Measurements from ENCODE around the gene PEBP1.

Gene PEBP1

GRCh38 chr12:118098401-118098800 lies 37.5 kb upstream of the PEBP1 start:
- ATAC-seq (ENCODE audit: insufficient read depth, low read depth) (no peak), DNase-seq (no peak)
- Histone ChIP-seq H3K36me3 (ENCODE audit: insufficient read depth, low read length) (peaks cover 3% of the 10 kb centered on the region; the same call in 1 of the 2 replicates), H3K4me2 (ENCODE audit: insufficient read depth, low read length) (no peak overlapping the region), H3K4me3 (ENCODE audit: low read depth in 1 of 2, low read length in 2 of 2) (no peak overlapping the region), H3K27ac (ENCODE audit: low read length) (no peak overlapping the region), H3K4me1 (ENCODE audit: insufficient read depth, low read length) (peaks cover 11% of the 10 kb centered on the region), H3K27me3 (ENCODE audit: insufficient read depth, low read length, poor library complexity) (no peaks in the 10 kb centered on the region), H2AFZ (ENCODE audit: low read depth, low read length) (no peak overlapping the region), H3K9me3 (ENCODE audit: insufficient read depth, low read length, severe bottlenecking) (no peaks in the 10 kb centered on the region), H3K9ac (ENCODE audit: low read depth, low read length) (no peak overlapping the region), H4K20me1 (ENCODE audit: insufficient read depth, low read length) (no peaks in the 10 kb centered on the region), H3K79me2 (ENCODE audit: insufficient read depth, low read length) (no peaks in the 10 kb centered on the region)
- no peak for TF ChIP-seq CTCF (IDR thresholded peaks at IDR 0.05; ENCODE audit: borderline replicate concordance, extremely low read depth, low read length, poor library complexity, severe bottlenecking)
- TF ChIP-seq EZH2 (IDR thresholded peaks at IDR 0.05; ENCODE audit: borderline replicate concordance, low read depth, low read length, severe bottlenecking) = no peak

DNA sequence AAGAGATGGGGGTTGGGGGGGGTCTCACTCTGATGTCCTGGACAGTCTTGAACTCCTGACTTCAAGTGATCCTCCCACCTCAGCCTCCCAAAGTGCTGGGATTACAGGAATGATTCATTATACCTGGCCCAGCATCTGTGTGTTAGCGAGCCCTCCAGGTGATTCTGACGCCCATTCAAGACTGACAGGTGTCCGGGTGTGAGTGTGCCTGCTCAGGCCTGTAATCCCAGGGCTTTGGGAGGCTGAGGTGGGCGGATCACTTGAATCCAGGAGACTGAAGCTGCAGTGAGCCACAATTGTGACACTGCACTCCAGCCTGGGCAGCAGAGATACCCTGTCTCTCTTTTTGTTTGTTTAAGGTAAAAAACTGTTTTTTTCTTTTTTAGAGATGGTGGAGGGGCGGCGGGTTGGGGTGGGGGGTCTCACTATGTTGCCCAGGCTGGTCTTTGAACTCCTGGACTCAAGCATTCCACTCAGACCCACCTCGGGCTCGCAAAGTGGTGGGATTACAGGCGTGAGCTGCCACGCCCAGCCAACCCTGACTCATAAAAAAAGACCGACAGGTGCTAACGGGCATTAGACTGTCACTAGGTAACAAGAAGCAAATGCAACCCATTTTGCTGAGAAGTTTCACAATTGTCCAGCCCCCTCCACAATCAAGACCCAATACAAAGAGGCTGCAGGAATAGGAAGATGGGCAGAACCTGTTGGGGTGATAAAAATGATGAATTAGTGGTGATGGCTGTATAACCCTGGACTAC lies 36.8 kb upstream of the PEBP1 start:
- H3K9me3 ChIP-seq (ENCODE audit: insufficient read depth, low read length, severe bottlenecking) = no peaks in the 10 kb centered on the region
- no peak overlapping the region for H2AFZ ChIP-seq (ENCODE audit: low read depth, low read length)
- H3K4me1 ChIP-seq (ENCODE audit: insufficient read depth, low read length) = peaks cover 12% of the 10 kb centered on the region
- TF ChIP-seq EZH2 (IDR thresholded peaks at IDR 0.05; ENCODE audit: borderline replicate concordance, low read depth, low read length, severe bottlenecking) (no peak), CTCF (IDR thresholded peaks at IDR 0.05; ENCODE audit: borderline replicate concordance, extremely low read depth, low read length, poor library complexity, severe bottlenecking) (no peak)
- H3K27ac ChIP-seq (ENCODE audit: low read length) = no peak overlapping the region
- no peak for ATAC-seq (ENCODE audit: insufficient read depth, low read depth)
- H3K4me3 ChIP-seq (ENCODE audit: low read depth in 1 of 2, low read length in 2 of 2) = no peak overlapping the region
- H4K20me1 ChIP-seq (ENCODE audit: insufficient read depth, low read length) = no peaks in the 10 kb centered on the region
- no peaks in the 10 kb centered on the region for H3K79me2 ChIP-seq (ENCODE audit: insufficient read depth, low read length)
- no peaks in the 10 kb centered on the region for H3K27me3 ChIP-seq (ENCODE audit: insufficient read depth, low read length, poor library complexity)
- H3K4me2 ChIP-seq (ENCODE audit: insufficient read depth, low read length) = no peak overlapping the region
- H3K9ac ChIP-seq (ENCODE audit: low read depth, low read length) = no peak overlapping the region
- no peak for DNase-seq
- peaks cover 3% of the 10 kb centered on the region; the same call in 1 of the 2 replicates for H3K36me3 ChIP-seq (ENCODE audit: insufficient read depth, low read length)

DNA sequence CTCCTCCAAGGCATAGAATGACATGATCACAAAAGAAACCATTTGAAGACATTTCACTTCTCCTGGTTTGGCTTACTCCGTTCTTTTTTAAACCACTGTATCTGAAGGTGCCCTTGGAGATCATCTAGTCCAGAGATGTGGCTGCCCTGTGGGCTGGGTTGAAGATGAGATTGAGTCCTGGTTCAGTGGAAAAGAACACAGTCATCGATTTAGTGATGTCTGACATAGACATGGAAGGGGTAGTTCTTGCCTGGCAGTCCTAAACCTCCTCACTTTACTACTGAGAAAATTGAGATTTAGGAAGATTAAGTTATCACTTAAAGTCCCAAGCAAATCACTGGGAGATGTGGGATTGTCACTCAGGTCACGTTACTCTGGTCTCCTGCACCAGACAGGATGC lies 34.9 kb upstream of the PEBP1 start:
- TF ChIP-seq EZH2 (IDR thresholded peaks at IDR 0.05; ENCODE audit: borderline replicate concordance, low read depth, low read length, severe bottlenecking) (no peak), CTCF (IDR thresholded peaks at IDR 0.05; ENCODE audit: borderline replicate concordance, extremely low read depth, low read length, poor library complexity, severe bottlenecking) (no peak)
- DNase-seq (no peak), ATAC-seq (ENCODE audit: insufficient read depth, low read depth) (no peak)
- Histone ChIP-seq H3K79me2 (ENCODE audit: insufficient read depth, low read length) (no peaks in the 10 kb centered on the region), H3K9ac (ENCODE audit: low read depth, low read length) (no peak overlapping the region), H3K4me2 (ENCODE audit: insufficient read depth, low read length) (no peak overlapping the region), H3K27ac (ENCODE audit: low read length) (no peak overlapping the region), H3K36me3 (ENCODE audit: insufficient read depth, low read length) (no peaks in the 10 kb centered on the region), H3K27me3 (ENCODE audit: insufficient read depth, low read length, poor library complexity) (no peaks in the 10 kb centered on the region), H3K4me3 (ENCODE audit: low read depth in 1 of 2, low read length in 2 of 2) (no peak overlapping the region), H2AFZ (ENCODE audit: low read depth, low read length) (no peak overlapping the region), H3K9me3 (ENCODE audit: insufficient read depth, low read length, severe bottlenecking) (no peaks in the 10 kb centered on the region), H4K20me1 (ENCODE audit: insufficient read depth, low read length) (no peaks in the 10 kb centered on the region), H3K4me1 (ENCODE audit: insufficient read depth, low read length) (peaks cover 20% of the 10 kb centered on the region)
